ENCODE data around the gene COL8A2.

COL8A2 gene

GRCh38 chr1:36089393-36090121, 35.5 kb downstream of the COL8A2 start:
- DNase-seq (ENCODE audit: low read depth) = no peak

- DNase-seq (ENCODE audit: low read depth) = peak; percentile 83
Observed at GRCh38 chr1:36088577-36089392, 36.2 kb downstream of the COL8A2 start, which contains the start of gene ADPRS. Gene ADPRS, plus strand, starts transcription at chr1:36088892. Its CDS starts 13 bp downstream, at chr1:36088905.

- no peak for DNase-seq (ENCODE audit: low read depth)
Observed at GRCh38 chr1:36088265-36088576, 36.8 kb downstream of the COL8A2 start.

- DNase-seq (ENCODE audit: low read depth) = no peak
Observed at GRCh38 chr1:36087233-36088123, 37.5 kb downstream of the COL8A2 start.

GRCh38 chr1:36086529-36087232, 38.3 kb downstream of the COL8A2 start:
- no peak for DNase-seq (ENCODE audit: low read depth)

GRCh38 chr1:36085686-36086526, 39.1 kb downstream of the COL8A2 start:
- no peak for DNase-seq (ENCODE audit: low read depth)

GRCh38 chr1:36085126-36085525, 39.9 kb downstream of the COL8A2 start:
- no peak for DNase-seq (ENCODE audit: low read depth)

- no peak for DNase-seq (ENCODE audit: low read depth)
Observed at GRCh38 chr1:36084497-36085115, 40.4 kb downstream of the COL8A2 start.

- no peak for DNase-seq (ENCODE audit: low read depth)
Observed at GRCh38 chr1:36083635-36084496, 41.2 kb downstream of the COL8A2 start, which contains the start of gene TEKT2. Gene TEKT2, plus strand, starts transcription at chr1:36084094. Its CDS starts 828 bp downstream, at chr1:36084922.

- DNase-seq (ENCODE audit: low read depth) = no peak
Observed at GRCh38 chr1:36083219-36083618, 41.8 kb downstream of the COL8A2 start.

- no peak for DNase-seq (ENCODE audit: low read depth)
Observed at GRCh38 chr1:36081926-36082485, 43.0 kb downstream of the COL8A2 start.

GRCh38 chr1:36080801-36081200, 44.2 kb downstream of the COL8A2 start:
- DNase-seq (ENCODE audit: low read depth) = no peak

- no peak for DNase-seq (ENCODE audit: low read depth)
Observed at GRCh38 chr1:36080236-36080635, 44.8 kb downstream of the COL8A2 start.

- no peak for DNase-seq (ENCODE audit: low read depth)
Observed at GRCh38 chr1:36076979-36077573, 47.9 kb downstream of the COL8A2 start.

- no peak for DNase-seq (ENCODE audit: low read depth)
Observed at GRCh38 chr1:36070349-36070748, 54.7 kb downstream of the COL8A2 start.

GRCh38 chr1:36068866-36069265, 56.2 kb downstream of the COL8A2 start:
- DNase-seq (ENCODE audit: low read depth) = no peak

- no peak for DNase-seq (ENCODE audit: low read depth)
Observed at GRCh38 chr1:36067871-36068270, 57.2 kb downstream of the COL8A2 start.

GRCh38 chr1:36062315-36062714, 62.7 kb downstream of the COL8A2 start:
- no peak for DNase-seq (ENCODE audit: low read depth)

GRCh38 chr1:36055706-36056105, 69.3 kb downstream of the COL8A2 start:
- no peak for DNase-seq (ENCODE audit: low read depth)

Measured in stimulated activated CD4-positive, alpha-beta T cell treated with anti-CD3 and anti-CD28 coated beads, Interleukin-2, amount 100 ng/mL, for 4 hours (primary cell).